ENCODE data around the gene CALML5. TPM values are rescaled to one million over a fixed set of nuclear protein-coding genes. Genes with fewer than 3 reads are reported as not detected.

The CALML5 gene
- total and polyA plus RNA-seq, 2 of the 4 experiments (the other 2 are of a cell fraction): not detected

DNA sequence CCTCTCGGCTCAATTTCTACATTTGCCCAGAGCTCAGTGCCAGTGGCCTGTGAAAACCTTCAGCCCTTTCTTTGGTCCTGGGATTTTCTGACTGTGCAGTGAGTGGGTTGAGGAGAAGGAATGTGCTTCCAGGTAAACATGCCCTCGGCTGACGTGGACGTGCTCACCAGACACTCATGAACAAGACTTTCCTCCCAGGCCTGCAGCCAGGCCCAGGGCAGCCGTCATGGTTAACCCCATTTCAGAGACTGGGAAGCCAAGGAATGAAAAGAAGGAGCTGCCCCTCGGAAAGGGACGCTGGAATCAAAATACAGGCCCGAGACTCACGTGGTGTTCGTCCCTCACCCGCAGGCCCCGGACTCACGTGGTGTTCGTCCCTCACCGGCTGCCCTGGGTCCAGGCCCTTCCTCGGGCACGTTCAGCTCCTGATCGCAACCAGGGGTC is 8.8 kb upstream of the CALML5 start:
- no peaks in the 10 kb centered on the region for H3K4me1 ChIP-seq (ENCODE audit: control insufficient read depth, insufficient read depth, low read length)
- H3K36me3 ChIP-seq (ENCODE audit: control insufficient read depth, insufficient read depth, low read length): no peaks in the 10 kb centered on the region
- in situ Hi-C loops (cut with MboI; ENCODE audit: low sequenced_read_pairs) (no loop called here), dilution Hi-C loops (cut with HindIII; ENCODE audit: low sequenced_read_pairs, unreplicated experiment) (no loop called here), intact Hi-C loops (cut with micrococcal nuclease) (no loop called here)
- H3K9me1 ChIP-seq (ENCODE audit: insufficient read depth, low read length): peaks cover 2% of the 10 kb centered on the region; the same call in 1 of the 2 replicates
- H2BK15ac ChIP-seq (ENCODE audit: low read depth, low read length): no peak overlapping the region
- BruUV-seq (replicated peaks): no TSS peak
- no peak overlapping the region for H3K18ac ChIP-seq (ENCODE audit: low read depth, low read length)
- H3K9me3 ChIP-seq (ENCODE audit: control insufficient read depth, insufficient read depth, low read length): no peaks in the 10 kb centered on the region
- H3K4me2 ChIP-seq (ENCODE audit: low read depth, low read length): no peak overlapping the region
- no peak overlapping the region for H3K14ac ChIP-seq (replicated peaks; ENCODE audit: low read depth, low read length)
- H2AFZ ChIP-seq (replicated peaks; ENCODE audit: low read length, poor library complexity): no peak overlapping the region
- H3K79me1 ChIP-seq (ENCODE audit: low read depth in 1 of 2, low read length in 2 of 2): no peaks in the 10 kb centered on the region
- no peak overlapping the region for H3K23ac ChIP-seq (ENCODE audit: low read depth, low read length)
- WGBS, 2 experiments (ENCODE audit: extremely low coverage in 2 of 2, insufficient read length in 1 of 2): 93% methylated on average over 10 of the region's 18 CpGs; no CpG with 5 or more reads in 1 of the 2 experiments
- H4K8ac ChIP-seq (ENCODE audit: low read depth in 2 of 2, low read length in 2 of 2): no peak overlapping the region
- no peak overlapping the region for H3K56ac ChIP-seq (ENCODE audit: extremely low read depth, insufficient read depth, low read length)
- no peak overlapping the region for H2AK9ac ChIP-seq (replicated peaks; ENCODE audit: low read depth, low read length, poor library complexity)
- no peak overlapping the region for H3K9ac ChIP-seq (ENCODE audit: low read depth, low read length)
- no peak for TF ChIP-seq POLR2A (IDR thresholded peaks at IDR 0.05; ENCODE audit: low read depth, low read length)
- no peak for TF ChIP-seq CEBPB (IDR thresholded peaks at IDR 0.05; ENCODE audit: low read depth, low read length)
- no peak for TF ChIP-seq NFE2L2 (IDR thresholded peaks at IDR 0.05; ENCODE audit: low read depth, low read length)
- TF ChIP-seq SMC3 (IDR thresholded peaks at IDR 0.05; ENCODE audit: low read depth, low read length): no peak
- TF ChIP-seq MAFK (IDR thresholded peaks at IDR 0.05; ENCODE audit: low read depth, low read length): no peak
- TF ChIP-seq CHD1 (IDR thresholded peaks at IDR 0.05; ENCODE audit: low read depth, low read length): no peak
- TF ChIP-seq CTCF (conservative IDR thresholded peaks at IDR 0.05; ENCODE audit: low read depth, low read length): no peak
- TF ChIP-seq BHLHE40 (IDR thresholded peaks at IDR 0.05; ENCODE audit: low read depth, low read length): no peak
- TF ChIP-seq USF2 (IDR thresholded peaks at IDR 0.05; ENCODE audit: low read depth, low read length): no peak
- TF ChIP-seq RFX5 (IDR thresholded peaks at IDR 0.05; ENCODE audit: low read depth, low read length): no peak
- no peak for TF ChIP-seq FOS (IDR thresholded peaks at IDR 0.05; ENCODE audit: low read depth, low read length)
- no peak for TF ChIP-seq MAZ (IDR thresholded peaks at IDR 0.05; ENCODE audit: borderline replicate concordance, low read depth, low read length)
- no peak for TF ChIP-seq RAD21 (IDR thresholded peaks at IDR 0.05; ENCODE audit: low read length)
- TF ChIP-seq RCOR1 (IDR thresholded peaks at IDR 0.05; ENCODE audit: insufficient replicate concordance, low read length): no peak
- TF ChIP-seq MXI1 (IDR thresholded peaks at IDR 0.05; ENCODE audit: borderline replicate concordance, low read depth, low read length): no peak
- TF ChIP-seq, protein P1, sequence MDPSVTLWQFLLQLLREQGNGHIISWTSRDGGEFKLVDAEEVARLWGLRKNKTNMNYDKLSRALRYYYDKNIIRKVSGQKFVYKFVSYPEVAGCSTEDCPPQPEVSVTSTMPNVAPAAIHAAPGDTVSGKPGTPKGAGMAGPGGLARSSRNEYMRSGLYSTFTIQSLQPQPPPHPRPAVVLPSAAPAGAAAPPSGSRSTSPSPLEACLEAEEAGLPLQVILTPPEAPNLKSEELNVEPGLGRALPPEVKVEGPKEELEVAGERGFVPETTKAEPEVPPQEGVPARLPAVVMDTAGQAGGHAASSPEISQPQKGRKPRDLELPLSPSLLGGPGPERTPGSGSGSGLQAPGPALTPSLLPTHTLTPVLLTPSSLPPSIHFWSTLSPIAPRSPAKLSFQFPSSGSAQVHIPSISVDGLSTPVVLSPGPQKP (IDR thresholded peaks at IDR 0.05; ENCODE audit: borderline replicate concordance, low read depth, low read length): no peak
- no peak overlapping the region for H3K4me3 ChIP-seq (ENCODE audit: insufficient read depth, low read depth, low read length)
- ChIA-PET POLR2A (ENCODE audit: unreplicated experiment) (no interaction called here), CTCF (no interaction called here)
- H2BK120ac ChIP-seq (ENCODE audit: low read depth, low read length): no peak overlapping the region
- H4K5ac ChIP-seq (ENCODE audit: low read depth, low read length): no peak overlapping the region
- H3K4ac ChIP-seq (ENCODE audit: low read depth, low read length): no peak overlapping the region
- H3K27ac ChIP-seq (ENCODE audit: insufficient read depth, low read length): no peak overlapping the region
- DNase-seq: no peak
- peaks cover 24% of the 10 kb centered on the region for H3K27me3 ChIP-seq (ENCODE audit: control insufficient read depth, insufficient read depth, low read length)
- H2AK5ac ChIP-seq (ENCODE audit: low read depth, low read length): no peak overlapping the region
- ATAC-seq (ENCODE audit: low read depth): no peak
- H4K20me1 ChIP-seq (ENCODE audit: insufficient read depth, low read length): no peaks in the 10 kb centered on the region
- no peak overlapping the region for H4K91ac ChIP-seq (ENCODE audit: insufficient read depth, low read depth, low read length)
- no peak overlapping the region for H2BK20ac ChIP-seq (ENCODE audit: low read depth, low read length)
- no peak overlapping the region for H2BK5ac ChIP-seq (ENCODE audit: low read depth, low read length, poor library complexity, severe bottlenecking)

All from IMR-90 (cell line).